SJSA1 (cell line): ENCODE data around the gene SCGN. TPM values are rescaled to one million over a fixed set of nuclear protein-coding genes. Genes with fewer than 3 reads are reported as not detected.

Experiments used
- DNase-seq, 2 experiments: peaks; one replicate each; pipeline ENCODE4 v3.0.0-alpha.2; 2015 to 2020; ENCODE audit warnings: low spot score in 2 of 2, low read depth in 1 of 2
- H3K27ac ChIP-seq: fragments of 250-450 bp; sonication (Bioruptor Pico); 2 replicates; pipeline ENCODE4 v1.5.1; 2020; ENCODE audit warnings: mild to moderate bottlenecking, moderate library complexity
- H3K27me3 ChIP-seq: fragments of 250-450 bp; sonication (Bioruptor Pico); replicated peaks from 2 replicates; pipeline ENCODE4 v1.5.1; 2020; ENCODE audit warnings: mild to moderate bottlenecking, moderate library complexity
- H3K36me3 ChIP-seq: fragments of 250-450 bp; sonication (Bioruptor Pico); 2 replicates; pipeline ENCODE4 v1.5.1; 2020; ENCODE audit warnings: mild to moderate bottlenecking
- H3K4me1 ChIP-seq: fragments of 250-450 bp; sonication (Bioruptor Pico); replicated peaks from 2 replicates; pipeline ENCODE4 v1.6.1; 2021; ENCODE audit warnings: mild to moderate bottlenecking
- H3K4me3 ChIP-seq: fragments of 250-450 bp; sonication (Bioruptor Pico); 2 replicates; pipeline ENCODE4 v1.5.1; 2020; ENCODE audit warnings: mild to moderate bottlenecking
- H3K9me3 ChIP-seq: fragments of 250-450 bp; sonication (Bioruptor Pico); replicated peaks from 2 replicates; pipeline ENCODE4 v1.5.1; 2020; ENCODE audit warnings: mild to moderate bottlenecking
- total RNA-seq: library from RNA; depleted of rRNA; stranded (reverse); fragments of >200 nt; shearing (Covaris generic); gene quantifications from 2 replicates; pipeline ENCODE4 v1.2.3, GENCODE V29; 2014

SCGN gene
- total RNA-seq, 1 experiment from 2014 or later, result not detected

- Histone ChIP-seq H3K4me1 (no peaks in the 10 kb centered on the region), H3K27me3 (no peaks in the 10 kb centered on the region), H3K27ac (no peak overlapping the region), H3K4me3 (no peak overlapping the region), H3K9me3 (no peaks in the 10 kb centered on the region), H3K36me3 (no peaks in the 10 kb centered on the region)
- no peak for DNase-seq
These were observed 25.0 kb upstream of the SCGN start for GRCh38 chr6:25627001-25627400.

- no peak for DNase-seq
- no peak overlapping the region for H3K4me3 ChIP-seq
- no peaks in the 10 kb centered on the region for H3K27me3 ChIP-seq
- H3K36me3 ChIP-seq, result no peaks in the 10 kb centered on the region
- H3K27ac ChIP-seq, result no peak overlapping the region
- no peaks in the 10 kb centered on the region for H3K9me3 ChIP-seq
- H3K4me1 ChIP-seq, result no peaks in the 10 kb centered on the region
These were observed 23.4 kb upstream of the SCGN start for GRCh38 chr6:25628471-25629197.

- Histone ChIP-seq H3K27ac (no peak overlapping the region), H3K27me3 (no peaks in the 10 kb centered on the region), H3K4me1 (no peaks in the 10 kb centered on the region), H3K9me3 (no peaks in the 10 kb centered on the region), H3K36me3 (no peaks in the 10 kb centered on the region), H3K4me3 (no peak overlapping the region)
- DNase-seq, result no peak
These were observed 22.8 kb upstream of the SCGN start for GRCh38 chr6:25629198-25629576.

DNA sequence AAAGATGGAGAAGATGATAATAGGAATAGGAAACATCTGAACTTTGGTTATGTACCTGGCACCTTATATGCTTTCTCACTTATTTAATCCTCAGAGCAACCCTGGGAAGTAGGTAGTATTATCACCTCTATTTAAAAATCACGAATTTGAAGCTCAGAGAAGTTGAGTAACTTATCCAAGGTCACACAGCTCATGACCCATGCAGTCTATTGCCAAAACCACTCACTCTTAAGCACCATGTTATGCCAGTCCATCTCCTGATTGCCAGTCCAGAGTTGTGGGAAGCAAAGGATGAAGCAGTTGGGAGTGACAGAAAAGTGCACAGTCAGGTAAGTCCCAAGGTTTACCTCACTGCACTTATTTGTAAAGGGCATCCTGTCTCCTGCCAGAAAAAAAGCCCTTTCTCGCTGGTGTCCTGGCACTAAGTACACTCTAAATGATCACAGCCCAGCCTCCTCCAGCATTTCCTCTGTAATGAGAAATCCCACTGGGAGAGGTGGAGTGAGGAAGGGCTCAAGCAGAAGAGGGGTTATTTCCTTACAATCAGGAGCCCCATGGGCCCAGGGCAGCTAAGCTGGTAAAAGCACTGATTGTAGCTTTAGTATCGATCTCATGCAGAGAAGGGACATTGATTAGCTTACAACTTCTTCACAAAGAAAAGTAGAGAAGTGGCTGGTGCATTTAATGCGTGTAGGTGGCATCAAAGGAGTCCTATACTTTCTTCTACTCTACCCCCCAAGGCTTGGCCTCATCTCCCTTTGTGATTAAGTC lies 21.3 kb upstream of the SCGN start:
- H3K9me3 ChIP-seq, result no peaks in the 10 kb centered on the region
- H3K4me1 ChIP-seq, result no peaks in the 10 kb centered on the region
- H3K27me3 ChIP-seq, result no peaks in the 10 kb centered on the region
- no peak overlapping the region for H3K4me3 ChIP-seq
- no peaks in the 10 kb centered on the region for H3K36me3 ChIP-seq
- DNase-seq, result no peak
- no peak overlapping the region for H3K27ac ChIP-seq

DNA sequence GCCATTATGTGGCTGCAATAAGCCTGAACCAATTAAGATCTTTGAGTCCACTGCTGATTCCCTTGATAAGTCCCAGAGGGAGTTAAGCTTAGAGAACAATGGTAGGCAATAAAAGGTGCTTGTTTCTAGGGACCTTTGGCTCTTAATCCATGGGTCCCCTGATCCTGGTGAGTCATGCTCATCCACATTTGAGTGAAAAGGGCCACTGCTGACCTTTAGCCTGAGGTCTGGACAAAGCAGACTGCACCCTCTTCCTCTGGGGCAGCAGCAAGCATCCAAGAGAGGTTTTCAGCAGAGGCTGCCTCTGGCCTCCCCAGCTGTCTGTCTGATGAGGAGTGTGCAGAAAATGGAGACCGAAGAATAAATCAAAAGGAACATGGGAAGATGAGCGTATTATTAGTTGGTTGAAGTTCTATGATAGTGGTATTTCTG lies 16.1 kb upstream of the SCGN start:
- H3K4me1 ChIP-seq, result no peaks in the 10 kb centered on the region
- H3K9me3 ChIP-seq, result no peaks in the 10 kb centered on the region
- H3K4me3 ChIP-seq, result no peak overlapping the region
- DNase-seq, result no peak
- H3K27ac ChIP-seq, result no peak overlapping the region
- H3K27me3 ChIP-seq, result no peaks in the 10 kb centered on the region
- H3K36me3 ChIP-seq, result no peaks in the 10 kb centered on the region

- no peaks in the 10 kb centered on the region for H3K9me3 ChIP-seq
- H3K36me3 ChIP-seq, result no peaks in the 10 kb centered on the region
- H3K27ac ChIP-seq, result no peak overlapping the region
- no peaks in the 10 kb centered on the region for H3K4me1 ChIP-seq
- no peak overlapping the region for H3K4me3 ChIP-seq
- no peak for DNase-seq
- no peaks in the 10 kb centered on the region for H3K27me3 ChIP-seq
These were observed 14.8 kb upstream of the SCGN start for GRCh38 chr6:25637211-25637610.

- Histone ChIP-seq H3K4me1 (no peaks in the 10 kb centered on the region), H3K36me3 (no peaks in the 10 kb centered on the region), H3K4me3 (no peak overlapping the region), H3K27me3 (no peaks in the 10 kb centered on the region), H3K9me3 (no peaks in the 10 kb centered on the region), H3K27ac (no peak overlapping the region)
- DNase-seq, result no peak
These were observed 14.0 kb upstream of the SCGN start for GRCh38 chr6:25637960-25638434.

- Histone ChIP-seq H3K27me3 (no peaks in the 10 kb centered on the region; the same call in 1 of the 2 replicates), H3K36me3 (no peaks in the 10 kb centered on the region), H3K4me1 (no peaks in the 10 kb centered on the region), H3K27ac (no peak overlapping the region), H3K4me3 (no peak overlapping the region), H3K9me3 (no peaks in the 10 kb centered on the region)
- DNase-seq, result no peak
These were observed 12.4 kb upstream of the SCGN start for GRCh38 chr6:25639653-25640052.

GRCh38 chr6:25640446-25640845 lies 11.6 kb upstream of the SCGN start:
- Histone ChIP-seq H3K9me3 (no peaks in the 10 kb centered on the region), H3K27ac (no peak overlapping the region), H3K4me3 (no peak overlapping the region), H3K36me3 (no peaks in the 10 kb centered on the region), H3K27me3 (no peaks in the 10 kb centered on the region; the same call in 1 of the 2 replicates), H3K4me1 (no peaks in the 10 kb centered on the region)
- DNase-seq, result no peak

DNA sequence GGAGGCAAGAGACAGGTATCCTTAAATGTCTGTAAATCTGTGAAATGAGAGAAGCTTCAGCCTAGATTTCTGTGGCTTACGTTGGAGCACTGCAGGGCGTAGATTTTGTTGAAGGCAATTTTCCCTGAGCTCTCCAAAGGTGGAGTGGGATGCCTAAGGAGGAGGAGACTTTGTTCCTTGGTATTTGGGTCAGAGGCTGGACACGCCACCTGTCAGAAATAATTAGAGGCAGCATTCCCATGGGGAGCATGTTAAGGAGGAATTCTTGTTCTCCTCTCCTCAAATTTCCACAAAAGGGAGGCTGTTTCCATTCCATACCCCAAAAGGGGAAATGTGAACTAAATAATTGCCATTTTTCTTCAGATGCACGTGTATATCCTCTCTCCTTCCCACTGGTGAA lies 11.1 kb upstream of the SCGN start:
- H3K4me3 ChIP-seq, result no peak overlapping the region
- H3K36me3 ChIP-seq, result no peaks in the 10 kb centered on the region
- H3K27me3 ChIP-seq, result peaks cover 4% of the 10 kb centered on the region; the same call in 1 of the 2 replicates
- no peaks in the 10 kb centered on the region for H3K9me3 ChIP-seq
- H3K4me1 ChIP-seq, result no peaks in the 10 kb centered on the region
- H3K27ac ChIP-seq, result no peak overlapping the region
- DNase-seq, result no peak

GRCh38 chr6:25641377-25641776 lies 10.6 kb upstream of the SCGN start:
- H3K36me3 ChIP-seq, result no peaks in the 10 kb centered on the region
- no peaks in the 10 kb centered on the region for H3K4me1 ChIP-seq
- no peaks in the 10 kb centered on the region for H3K9me3 ChIP-seq
- DNase-seq, result no peak
- peaks cover 5% of the 10 kb centered on the region; the same call in 1 of the 2 replicates for H3K27me3 ChIP-seq
- H3K27ac ChIP-seq, result no peak overlapping the region
- H3K4me3 ChIP-seq, result no peak overlapping the region

DNA sequence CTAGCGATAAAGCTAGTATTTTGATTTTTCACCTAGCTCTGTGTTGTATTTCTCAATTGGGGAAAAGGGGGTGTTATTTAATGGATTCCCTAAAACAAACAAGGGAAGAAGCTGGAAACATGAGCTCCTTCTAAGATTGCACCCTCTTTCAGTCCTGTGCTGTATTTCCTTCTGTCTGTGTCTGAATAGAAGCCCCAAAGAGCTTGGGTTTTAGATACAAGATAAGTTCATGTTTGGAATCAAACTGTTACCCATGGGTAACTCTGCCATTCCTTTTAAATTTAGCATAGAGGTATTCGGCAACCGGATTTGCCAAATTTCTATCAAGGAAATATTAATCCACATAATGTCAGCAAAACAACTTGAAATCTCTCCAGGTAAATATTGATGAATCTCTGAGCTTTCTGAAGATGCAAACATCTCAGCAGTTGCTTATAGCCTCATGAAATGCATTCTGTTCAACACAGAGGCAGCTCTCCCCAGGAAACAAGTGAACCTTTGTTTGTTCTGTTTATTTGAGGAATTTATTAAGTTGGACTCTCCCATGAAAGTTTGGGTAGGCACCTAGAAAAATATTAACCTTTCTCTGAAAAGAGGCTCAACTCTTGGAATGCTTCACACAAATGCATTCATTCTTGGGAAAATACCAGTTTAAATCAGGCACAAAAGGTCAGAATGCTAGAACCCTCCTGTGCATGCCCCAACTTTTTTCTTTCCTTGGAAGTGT lies 9.9 kb upstream of the SCGN start:
- Histone ChIP-seq H3K36me3 (no peaks in the 10 kb centered on the region), H3K4me3 (no peak overlapping the region), H3K27me3 (peaks cover 5% of the 10 kb centered on the region; the same call in 1 of the 2 replicates), H3K27ac (no peak overlapping the region), H3K9me3 (no peaks in the 10 kb centered on the region), H3K4me1 (no peaks in the 10 kb centered on the region)
- no peak for DNase-seq

DNA sequence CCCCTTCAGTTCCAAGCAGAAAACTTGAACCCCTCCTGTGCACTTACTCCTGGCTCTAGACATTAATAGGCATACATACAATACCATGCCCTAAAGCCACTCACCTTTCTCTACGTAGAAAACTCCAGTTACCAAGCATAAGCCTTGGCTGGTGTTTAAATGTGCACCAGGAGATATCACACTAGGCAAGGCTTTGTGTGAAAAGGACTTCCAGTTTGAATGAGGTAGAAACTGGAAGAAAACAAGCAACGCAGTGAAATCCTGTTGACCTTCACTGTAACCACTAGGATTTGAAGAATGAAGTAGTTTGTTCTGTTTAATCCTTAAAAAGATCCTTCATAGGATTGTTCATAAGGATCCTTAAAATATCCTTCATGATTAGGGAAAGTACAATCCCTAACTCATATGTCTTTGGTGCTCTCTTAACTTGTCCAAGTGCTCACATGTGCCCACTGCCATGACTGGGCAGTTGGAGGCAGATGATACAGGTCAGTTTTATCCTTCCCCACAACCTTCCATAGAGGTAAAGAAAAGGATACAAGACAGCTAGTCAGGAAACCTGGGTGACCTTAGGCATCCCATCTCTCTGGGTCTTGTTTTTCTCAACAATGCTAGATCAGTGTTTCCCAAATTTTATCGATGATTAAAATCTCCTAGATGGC lies 9.2 kb upstream of the SCGN start:
- H3K9me3 ChIP-seq, result no peaks in the 10 kb centered on the region
- H3K4me3 ChIP-seq, result no peak overlapping the region
- no peak for DNase-seq
- peaks cover 5% of the 10 kb centered on the region; the same call in 1 of the 2 replicates for H3K27me3 ChIP-seq
- H3K36me3 ChIP-seq, result no peaks in the 10 kb centered on the region
- no peak overlapping the region for H3K27ac ChIP-seq
- no peaks in the 10 kb centered on the region for H3K4me1 ChIP-seq
